DOHH2 (cell line): ENCODE measurements around the gene TAF4.

Experiments
- EZH2phosphoT487 ChIP-seq: fragments of 200-600 bp; sonication (generic); IDR thresholded peaks from 2 replicates; pipeline ENCODE4 v1.6.1; 2017; ENCODE audit warnings: borderline replicate concordance, mild to moderate bottlenecking, antibody characterized with exemption, low read length, moderate library complexity, mixed read lengths
- TF ChIP-seq, protein P1 (sequence below): fragments of 200-600 bp; sonication (generic); IDR thresholded peaks from one replicate; pipeline ENCODE4 v1.5.1; 2014; ENCODE audit warnings: antibody characterized with exemption, mild to moderate bottlenecking, low read depth, low read length; ENCODE audit not compliant: poor library complexity, severe bottlenecking

DNA sequence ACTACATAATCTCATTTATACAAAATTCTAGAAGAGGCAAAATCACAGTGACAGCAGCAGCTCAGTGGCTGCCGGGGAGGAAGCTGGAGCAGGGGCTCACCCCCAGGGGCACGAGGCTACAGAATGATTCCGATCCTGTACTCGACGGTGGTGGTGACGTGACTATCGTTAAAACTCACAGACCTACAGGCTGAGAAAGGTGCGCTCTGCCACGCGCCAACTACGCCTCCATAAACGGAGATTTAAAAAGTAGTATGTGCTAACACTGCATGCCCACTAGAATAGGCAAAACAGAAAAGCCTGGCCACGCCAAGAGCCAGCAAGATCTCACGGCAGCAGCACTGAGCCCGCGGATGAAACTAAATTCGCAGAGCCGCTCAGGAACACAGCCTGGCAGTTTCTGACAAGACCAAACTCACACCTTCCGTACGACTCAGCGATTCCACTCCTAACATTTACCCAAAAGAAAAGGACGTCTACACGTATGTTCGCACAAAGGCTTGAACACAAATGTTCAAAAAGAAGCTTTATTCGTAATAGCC is 25.2 kb downstream of the TAF4 start:
- TF ChIP-seq, protein P1, sequence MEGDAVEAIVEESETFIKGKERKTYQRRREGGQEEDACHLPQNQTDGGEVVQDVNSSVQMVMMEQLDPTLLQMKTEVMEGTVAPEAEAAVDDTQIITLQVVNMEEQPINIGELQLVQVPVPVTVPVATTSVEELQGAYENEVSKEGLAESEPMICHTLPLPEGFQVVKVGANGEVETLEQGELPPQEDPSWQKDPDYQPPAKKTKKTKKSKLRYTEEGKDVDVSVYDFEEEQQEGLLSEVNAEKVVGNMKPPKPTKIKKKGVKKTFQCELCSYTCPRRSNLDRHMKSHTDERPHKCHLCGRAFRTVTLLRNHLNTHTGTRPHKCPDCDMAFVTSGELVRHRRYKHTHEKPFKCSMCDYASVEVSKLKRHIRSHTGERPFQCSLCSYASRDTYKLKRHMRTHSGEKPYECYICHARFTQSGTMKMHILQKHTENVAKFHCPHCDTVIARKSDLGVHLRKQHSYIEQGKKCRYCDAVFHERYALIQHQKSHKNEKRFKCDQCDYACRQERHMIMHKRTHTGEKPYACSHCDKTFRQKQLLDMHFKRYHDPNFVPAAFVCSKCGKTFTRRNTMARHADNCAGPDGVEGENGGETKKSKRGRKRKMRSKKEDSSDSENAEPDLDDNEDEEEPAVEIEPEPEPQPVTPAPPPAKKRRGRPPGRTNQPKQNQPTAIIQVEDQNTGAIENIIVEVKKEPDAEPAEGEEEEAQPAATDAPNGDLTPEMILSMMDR = no peak
- TF ChIP-seq EZH2phosphoT487 = no peak
